ENCODE data around the gene TBC1D5. TPM values are rescaled to one million over a fixed set of nuclear protein-coding genes. Genes with fewer than 3 reads are reported as not detected.

TBC1D5 gene
- total RNA-seq, 1 experiment from 2014 or later: 26.1 TPM

GRCh38 chr3:17398959-17399551 lies 343.4 kb downstream of the TBC1D5 start:
- POLR2A ChIA-PET: no interaction called here
- Mint-ChIP-seq H3K4me1 (no peaks in the 10 kb centered on the region), H3K27me3 (ENCODE audit: low read depth) (no peaks in the 10 kb centered on the region), H3K36me3 (0 out of 2 replicates have a peak, but pooled peaks cover 1% of the 10 kb centered on the region), H3K9me3 (no peaks in the 10 kb centered on the region), H3K4me3 (no peak overlapping the region), H3K27ac (no peak overlapping the region)
- TF ChIP-seq TP53 (CRISPR knock-in tag; IDR thresholded peaks at IDR 0.05) (no peak), CREB1 (CRISPR knock-in tag; IDR thresholded peaks at IDR 0.05) (no peak), GTF2I (CRISPR knock-in tag; conservative IDR thresholded peaks at IDR 0.05) (no peak), JUN (CRISPR knock-in tag; IDR thresholded peaks at IDR 0.05) (no peak), ETV6 (CRISPR knock-in tag; IDR thresholded peaks at IDR 0.05) (no peak), ZNF396 (CRISPR knock-in tag; IDR thresholded peaks at IDR 0.05; ENCODE audit: borderline replicate concordance) (no peak), CDX4 (CRISPR knock-in tag; IDR thresholded peaks at IDR 0.05; ENCODE audit: borderline replicate concordance) (no peak), TCF7 (CRISPR knock-in tag; IDR thresholded peaks at IDR 0.05; ENCODE audit: low read depth) (no peak), SMAD4 (CRISPR knock-in tag; IDR thresholded peaks at IDR 0.05) (no peak), OVOL2 (CRISPR knock-in tag; IDR thresholded peaks at IDR 0.05; ENCODE audit: borderline replicate concordance) (no peak), AR (CRISPR knock-in tag; IDR thresholded peaks at IDR 0.05) (no peak), SMAD3 (CRISPR knock-in tag; IDR thresholded peaks at IDR 0.05; ENCODE audit: borderline replicate concordance) (no peak)
- TF ChIP-seq, protein P1, sequence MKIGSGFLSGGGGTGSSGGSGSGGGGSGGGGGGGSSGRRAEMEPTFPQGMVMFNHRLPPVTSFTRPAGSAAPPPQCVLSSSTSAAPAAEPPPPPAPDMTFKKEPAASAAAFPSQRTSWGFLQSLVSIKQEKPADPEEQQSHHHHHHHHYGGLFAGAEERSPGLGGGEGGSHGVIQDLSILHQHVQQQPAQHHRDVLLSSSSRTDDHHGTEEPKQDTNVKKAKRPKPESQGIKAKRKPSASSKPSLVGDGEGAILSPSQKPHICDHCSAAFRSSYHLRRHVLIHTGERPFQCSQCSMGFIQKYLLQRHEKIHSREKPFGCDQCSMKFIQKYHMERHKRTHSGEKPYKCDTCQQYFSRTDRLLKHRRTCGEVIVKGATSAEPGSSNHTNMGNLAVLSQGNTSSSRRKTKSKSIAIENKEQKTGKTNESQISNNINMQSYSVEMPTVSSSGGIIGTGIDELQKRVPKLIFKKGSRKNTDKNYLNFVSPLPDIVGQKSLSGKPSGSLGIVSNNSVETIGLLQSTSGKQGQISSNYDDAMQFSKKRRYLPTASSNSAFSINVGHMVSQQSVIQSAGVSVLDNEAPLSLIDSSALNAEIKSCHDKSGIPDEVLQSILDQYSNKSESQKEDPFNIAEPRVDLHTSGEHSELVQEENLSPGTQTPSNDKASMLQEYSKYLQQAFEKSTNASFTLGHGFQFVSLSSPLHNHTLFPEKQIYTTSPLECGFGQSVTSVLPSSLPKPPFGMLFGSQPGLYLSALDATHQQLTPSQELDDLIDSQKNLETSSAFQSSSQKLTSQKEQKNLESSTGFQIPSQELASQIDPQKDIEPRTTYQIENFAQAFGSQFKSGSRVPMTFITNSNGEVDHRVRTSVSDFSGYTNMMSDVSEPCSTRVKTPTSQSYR (CRISPR knock-in tag; IDR thresholded peaks at IDR 0.05): no peak
- TF ChIP-seq, protein P2, sequence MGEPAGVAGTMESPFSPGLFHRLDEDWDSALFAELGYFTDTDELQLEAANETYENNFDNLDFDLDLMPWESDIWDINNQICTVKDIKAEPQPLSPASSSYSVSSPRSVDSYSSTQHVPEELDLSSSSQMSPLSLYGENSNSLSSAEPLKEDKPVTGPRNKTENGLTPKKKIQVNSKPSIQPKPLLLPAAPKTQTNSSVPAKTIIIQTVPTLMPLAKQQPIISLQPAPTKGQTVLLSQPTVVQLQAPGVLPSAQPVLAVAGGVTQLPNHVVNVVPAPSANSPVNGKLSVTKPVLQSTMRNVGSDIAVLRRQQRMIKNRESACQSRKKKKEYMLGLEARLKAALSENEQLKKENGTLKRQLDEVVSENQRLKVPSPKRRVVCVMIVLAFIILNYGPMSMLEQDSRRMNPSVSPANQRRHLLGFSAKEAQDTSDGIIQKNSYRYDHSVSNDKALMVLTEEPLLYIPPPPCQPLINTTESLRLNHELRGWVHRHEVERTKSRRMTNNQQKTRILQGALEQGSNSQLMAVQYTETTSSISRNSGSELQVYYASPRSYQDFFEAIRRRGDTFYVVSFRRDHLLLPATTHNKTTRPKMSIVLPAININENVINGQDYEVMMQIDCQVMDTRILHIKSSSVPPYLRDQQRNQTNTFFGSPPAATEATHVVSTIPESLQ (CRISPR knock-in tag; IDR thresholded peaks at IDR 0.05): no peak
- TF ChIP-seq, protein P3, sequence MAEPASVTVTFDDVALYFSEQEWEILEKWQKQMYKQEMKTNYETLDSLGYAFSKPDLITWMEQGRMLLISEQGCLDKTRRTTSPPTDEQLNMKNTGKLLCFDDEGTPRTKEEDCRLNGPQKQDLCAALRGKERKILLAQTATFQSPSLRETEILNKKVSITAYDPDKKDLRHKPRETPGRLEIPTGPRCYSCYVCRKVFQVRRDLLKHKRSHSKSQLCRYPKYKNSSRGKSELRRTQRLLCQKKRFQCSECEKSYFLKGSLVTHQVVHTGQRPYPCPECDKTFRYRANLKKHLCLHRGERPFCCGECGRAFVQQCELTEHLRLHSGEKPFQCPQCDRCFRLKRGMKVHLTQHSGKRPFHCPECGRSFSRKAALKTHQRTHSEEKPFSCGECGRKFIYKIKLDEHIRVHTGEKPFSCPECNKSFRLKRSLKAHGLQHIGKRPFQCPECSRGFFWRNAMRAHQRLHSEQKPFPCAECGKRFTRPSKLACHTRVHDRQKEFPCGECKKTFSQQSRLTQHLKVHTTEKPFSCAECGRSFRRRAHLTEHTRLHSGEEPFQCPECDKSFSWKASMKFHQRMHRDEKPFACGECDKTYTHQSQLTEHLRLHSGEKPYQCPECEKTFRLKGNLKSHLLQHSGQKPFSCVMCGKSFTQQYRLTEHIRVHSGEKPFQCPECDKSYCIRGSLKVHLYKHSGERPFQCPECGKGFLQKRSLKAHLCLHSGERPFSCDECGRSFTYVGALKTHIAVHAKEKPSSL (CRISPR knock-in tag; conservative IDR thresholded peaks at IDR 0.05): no peak
- TF ChIP-seq, protein P4, sequence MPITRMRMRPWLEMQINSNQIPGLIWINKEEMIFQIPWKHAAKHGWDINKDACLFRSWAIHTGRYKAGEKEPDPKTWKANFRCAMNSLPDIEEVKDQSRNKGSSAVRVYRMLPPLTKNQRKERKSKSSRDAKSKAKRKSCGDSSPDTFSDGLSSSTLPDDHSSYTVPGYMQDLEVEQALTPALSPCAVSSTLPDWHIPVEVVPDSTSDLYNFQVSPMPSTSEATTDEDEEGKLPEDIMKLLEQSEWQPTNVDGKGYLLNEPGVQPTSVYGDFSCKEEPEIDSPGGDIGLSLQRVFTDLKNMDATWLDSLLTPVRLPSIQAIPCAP (CRISPR knock-in tag; IDR thresholded peaks at IDR 0.05): no peak
- TF ChIP-seq, protein P5, sequence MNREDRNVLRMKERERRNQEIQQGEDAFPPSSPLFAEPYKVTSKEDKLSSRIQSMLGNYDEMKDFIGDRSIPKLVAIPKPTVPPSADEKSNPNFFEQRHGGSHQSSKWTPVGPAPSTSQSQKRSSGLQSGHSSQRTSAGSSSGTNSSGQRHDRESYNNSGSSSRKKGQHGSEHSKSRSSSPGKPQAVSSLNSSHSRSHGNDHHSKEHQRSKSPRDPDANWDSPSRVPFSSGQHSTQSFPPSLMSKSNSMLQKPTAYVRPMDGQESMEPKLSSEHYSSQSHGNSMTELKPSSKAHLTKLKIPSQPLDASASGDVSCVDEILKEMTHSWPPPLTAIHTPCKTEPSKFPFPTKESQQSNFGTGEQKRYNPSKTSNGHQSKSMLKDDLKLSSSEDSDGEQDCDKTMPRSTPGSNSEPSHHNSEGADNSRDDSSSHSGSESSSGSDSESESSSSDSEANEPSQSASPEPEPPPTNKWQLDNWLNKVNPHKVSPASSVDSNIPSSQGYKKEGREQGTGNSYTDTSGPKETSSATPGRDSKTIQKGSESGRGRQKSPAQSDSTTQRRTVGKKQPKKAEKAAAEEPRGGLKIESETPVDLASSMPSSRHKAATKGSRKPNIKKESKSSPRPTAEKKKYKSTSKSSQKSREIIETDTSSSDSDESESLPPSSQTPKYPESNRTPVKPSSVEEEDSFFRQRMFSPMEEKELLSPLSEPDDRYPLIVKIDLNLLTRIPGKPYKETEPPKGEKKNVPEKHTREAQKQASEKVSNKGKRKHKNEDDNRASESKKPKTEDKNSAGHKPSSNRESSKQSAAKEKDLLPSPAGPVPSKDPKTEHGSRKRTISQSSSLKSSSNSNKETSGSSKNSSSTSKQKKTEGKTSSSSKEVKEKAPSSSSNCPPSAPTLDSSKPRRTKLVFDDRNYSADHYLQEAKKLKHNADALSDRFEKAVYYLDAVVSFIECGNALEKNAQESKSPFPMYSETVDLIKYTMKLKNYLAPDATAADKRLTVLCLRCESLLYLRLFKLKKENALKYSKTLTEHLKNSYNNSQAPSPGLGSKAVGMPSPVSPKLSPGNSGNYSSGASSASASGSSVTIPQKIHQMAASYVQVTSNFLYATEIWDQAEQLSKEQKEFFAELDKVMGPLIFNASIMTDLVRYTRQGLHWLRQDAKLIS (CRISPR knock-in tag; IDR thresholded peaks at IDR 0.05; ENCODE audit: borderline replicate concordance): no peak
- TF ChIP-seq, protein P6, sequence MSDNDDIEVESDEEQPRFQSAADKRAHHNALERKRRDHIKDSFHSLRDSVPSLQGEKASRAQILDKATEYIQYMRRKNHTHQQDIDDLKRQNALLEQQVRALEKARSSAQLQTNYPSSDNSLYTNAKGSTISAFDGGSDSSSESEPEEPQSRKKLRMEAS (CRISPR knock-in tag; IDR thresholded peaks at IDR 0.05): no peak
- ATAC-seq: no peak
- CTCF ChIA-PET: interaction anchor here (0.6 kb wide), 1 partner anchor 95 kb away, joined by 3 read pairs; no protein-coding TSS in a partner anchor
- no peak for DNase-seq (ENCODE audit: low spot score)

Measured in WTC11 (cell line).